Measurements from ENCODE around the gene TMEM240. TPM values are rescaled to one million over a fixed set of nuclear protein-coding genes. Genes with fewer than 3 reads are reported as not detected.
A peak's percentile ranks its signal among the peaks of the same experiment; 100 is the strongest.

Gene TMEM240
- total RNA-seq, 1 experiment from 2014 or later = 8.0 TPM

DNA sequence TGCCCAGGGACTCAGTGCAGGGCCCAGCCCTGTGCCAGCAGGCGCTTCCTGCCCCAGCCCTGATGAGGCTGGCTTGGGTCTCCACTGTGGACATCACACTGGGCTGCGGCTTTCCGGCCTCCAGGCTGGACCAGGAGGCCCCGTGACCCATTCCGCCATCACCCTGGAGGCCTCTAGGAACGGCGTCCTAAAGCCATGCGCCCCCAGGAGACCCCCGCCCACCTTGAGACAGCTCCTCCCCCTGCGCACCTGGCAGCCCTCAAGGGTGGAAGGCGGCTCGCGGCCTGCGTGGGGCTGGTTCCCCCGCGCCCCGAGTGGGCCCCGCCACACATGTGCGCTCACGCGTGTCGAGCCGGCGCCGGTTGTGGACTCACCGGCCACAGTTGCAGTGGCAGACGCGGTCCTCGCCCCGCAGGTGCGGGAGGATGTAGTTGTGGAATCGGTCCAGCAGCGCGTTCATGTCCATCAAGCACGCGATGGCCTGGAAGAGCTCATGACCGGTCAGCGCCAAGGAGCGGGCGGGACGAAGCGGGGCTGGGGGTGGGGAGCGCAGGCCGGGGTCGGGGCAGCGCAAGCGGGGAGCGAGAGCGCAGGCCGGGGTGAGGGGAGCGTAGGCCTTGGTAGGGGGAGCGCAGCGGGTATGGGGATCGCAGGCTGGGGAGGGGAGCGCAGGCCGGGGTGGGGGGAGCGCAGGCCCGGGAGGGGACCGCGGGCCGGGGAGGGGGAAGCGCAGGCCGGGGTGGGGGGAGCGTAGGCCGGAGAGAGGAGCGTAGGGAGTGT lies 924 bp downstream of the TMEM240 start:
- peaks cover 3% of the 10 kb centered on the region; the same call in 1 of the 2 replicates for H3K4me1 Mint-ChIP-seq
- DNase-seq (ENCODE audit: low spot score) (peak; percentile 64), ATAC-seq (peak; percentile 10)
- 0 out of 2 replicates have a peak, but pooled peaks have one; percentile 20 for TF ChIP-seq MYBL2 (CRISPR knock-in tag; IDR thresholded peaks at IDR 0.05)
- TF ChIP-seq CBFB (CRISPR knock-in tag; IDR thresholded peaks at IDR 0.05; ENCODE audit: low read depth) = no peak
- no peak for TF ChIP-seq TCF7 (CRISPR knock-in tag; IDR thresholded peaks at IDR 0.05; ENCODE audit: low read depth)
- no peak for TF ChIP-seq EMX1 (CRISPR knock-in tag; IDR thresholded peaks at IDR 0.05)
- TF ChIP-seq, protein P1, sequence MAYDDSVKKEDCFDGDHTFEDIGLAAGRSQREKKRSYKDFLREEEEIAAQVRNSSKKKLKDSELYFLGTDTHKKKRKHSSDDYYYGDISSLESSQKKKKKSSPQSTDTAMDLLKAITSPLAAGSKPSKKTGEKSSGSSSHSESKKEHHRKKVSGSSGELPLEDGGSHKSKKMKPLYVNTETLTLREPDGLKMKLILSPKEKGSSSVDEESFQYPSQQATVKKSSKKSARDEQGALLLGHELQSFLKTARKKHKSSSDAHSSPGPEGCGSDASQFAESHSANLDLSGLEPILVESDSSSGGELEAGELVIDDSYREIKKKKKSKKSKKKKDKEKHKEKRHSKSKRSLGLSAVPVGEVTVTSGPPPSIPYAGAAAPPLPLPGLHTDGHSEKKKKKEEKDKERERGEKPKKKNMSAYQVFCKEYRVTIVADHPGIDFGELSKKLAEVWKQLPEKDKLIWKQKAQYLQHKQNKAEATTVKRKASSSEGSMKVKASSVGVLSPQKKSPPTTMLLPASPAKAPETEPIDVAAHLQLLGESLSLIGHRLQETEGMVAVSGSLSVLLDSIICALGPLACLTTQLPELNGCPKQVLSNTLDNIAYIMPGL (CRISPR knock-in tag; IDR thresholded peaks at IDR 0.05) = no peak
- no peak for TF ChIP-seq NFATC4 (CRISPR knock-in tag; IDR thresholded peaks at IDR 0.05)
- TF ChIP-seq SP1 (CRISPR knock-in tag; conservative IDR thresholded peaks at IDR 0.05) = no peak
- TF ChIP-seq, protein P2, sequence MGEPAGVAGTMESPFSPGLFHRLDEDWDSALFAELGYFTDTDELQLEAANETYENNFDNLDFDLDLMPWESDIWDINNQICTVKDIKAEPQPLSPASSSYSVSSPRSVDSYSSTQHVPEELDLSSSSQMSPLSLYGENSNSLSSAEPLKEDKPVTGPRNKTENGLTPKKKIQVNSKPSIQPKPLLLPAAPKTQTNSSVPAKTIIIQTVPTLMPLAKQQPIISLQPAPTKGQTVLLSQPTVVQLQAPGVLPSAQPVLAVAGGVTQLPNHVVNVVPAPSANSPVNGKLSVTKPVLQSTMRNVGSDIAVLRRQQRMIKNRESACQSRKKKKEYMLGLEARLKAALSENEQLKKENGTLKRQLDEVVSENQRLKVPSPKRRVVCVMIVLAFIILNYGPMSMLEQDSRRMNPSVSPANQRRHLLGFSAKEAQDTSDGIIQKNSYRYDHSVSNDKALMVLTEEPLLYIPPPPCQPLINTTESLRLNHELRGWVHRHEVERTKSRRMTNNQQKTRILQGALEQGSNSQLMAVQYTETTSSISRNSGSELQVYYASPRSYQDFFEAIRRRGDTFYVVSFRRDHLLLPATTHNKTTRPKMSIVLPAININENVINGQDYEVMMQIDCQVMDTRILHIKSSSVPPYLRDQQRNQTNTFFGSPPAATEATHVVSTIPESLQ (CRISPR knock-in tag; IDR thresholded peaks at IDR 0.05) = no peak
- no peak for TF ChIP-seq SMAD3 (CRISPR knock-in tag; IDR thresholded peaks at IDR 0.05; ENCODE audit: borderline replicate concordance)
- no peak for TF ChIP-seq ELF4 (CRISPR knock-in tag; IDR thresholded peaks at IDR 0.05; ENCODE audit: low read depth)
- TF ChIP-seq, protein P3, sequence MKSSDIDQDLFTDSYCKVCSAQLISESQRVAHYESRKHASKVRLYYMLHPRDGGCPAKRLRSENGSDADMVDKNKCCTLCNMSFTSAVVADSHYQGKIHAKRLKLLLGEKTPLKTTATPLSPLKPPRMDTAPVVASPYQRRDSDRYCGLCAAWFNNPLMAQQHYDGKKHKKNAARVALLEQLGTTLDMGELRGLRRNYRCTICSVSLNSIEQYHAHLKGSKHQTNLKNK (CRISPR knock-in tag; IDR thresholded peaks at IDR 0.05) = no peak
- TF ChIP-seq ZNF138 (CRISPR knock-in tag; conservative IDR thresholded peaks at IDR 0.05) = 0 out of 2 replicates have a peak, but pooled peaks have one; percentile 31
- TF ChIP-seq NR3C1 (CRISPR knock-in tag; conservative IDR thresholded peaks at IDR 0.05; ENCODE audit: low read depth) = 0 out of 2 replicates have a peak, but pooled peaks have one; percentile 25
- TF ChIP-seq, protein P4, sequence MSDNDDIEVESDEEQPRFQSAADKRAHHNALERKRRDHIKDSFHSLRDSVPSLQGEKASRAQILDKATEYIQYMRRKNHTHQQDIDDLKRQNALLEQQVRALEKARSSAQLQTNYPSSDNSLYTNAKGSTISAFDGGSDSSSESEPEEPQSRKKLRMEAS (CRISPR knock-in tag; IDR thresholded peaks at IDR 0.05) = peak; percentile 20; the same call in 1 of the 2 replicates
- TF ChIP-seq, protein P5, sequence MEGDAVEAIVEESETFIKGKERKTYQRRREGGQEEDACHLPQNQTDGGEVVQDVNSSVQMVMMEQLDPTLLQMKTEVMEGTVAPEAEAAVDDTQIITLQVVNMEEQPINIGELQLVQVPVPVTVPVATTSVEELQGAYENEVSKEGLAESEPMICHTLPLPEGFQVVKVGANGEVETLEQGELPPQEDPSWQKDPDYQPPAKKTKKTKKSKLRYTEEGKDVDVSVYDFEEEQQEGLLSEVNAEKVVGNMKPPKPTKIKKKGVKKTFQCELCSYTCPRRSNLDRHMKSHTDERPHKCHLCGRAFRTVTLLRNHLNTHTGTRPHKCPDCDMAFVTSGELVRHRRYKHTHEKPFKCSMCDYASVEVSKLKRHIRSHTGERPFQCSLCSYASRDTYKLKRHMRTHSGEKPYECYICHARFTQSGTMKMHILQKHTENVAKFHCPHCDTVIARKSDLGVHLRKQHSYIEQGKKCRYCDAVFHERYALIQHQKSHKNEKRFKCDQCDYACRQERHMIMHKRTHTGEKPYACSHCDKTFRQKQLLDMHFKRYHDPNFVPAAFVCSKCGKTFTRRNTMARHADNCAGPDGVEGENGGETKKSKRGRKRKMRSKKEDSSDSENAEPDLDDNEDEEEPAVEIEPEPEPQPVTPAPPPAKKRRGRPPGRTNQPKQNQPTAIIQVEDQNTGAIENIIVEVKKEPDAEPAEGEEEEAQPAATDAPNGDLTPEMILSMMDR (IDR thresholded peaks at IDR 0.05) = no peak
- no peaks in the 10 kb centered on the region for H3K27me3 Mint-ChIP-seq (ENCODE audit: low read depth)
- peaks cover 10% of the 10 kb centered on the region; the same call in 1 of the 2 replicates for H3K36me3 Mint-ChIP-seq
- no peaks in the 10 kb centered on the region for H3K9me3 Mint-ChIP-seq
- POLR2A ChIA-PET = interaction anchor here (0.6 kb wide), 2 partner anchors 77 to 230 kb away, joined by 3 to 4 read pairs; no protein-coding TSS in a partner anchor
- no peak overlapping the region for H3K27ac Mint-ChIP-seq
- H3K4me3 Mint-ChIP-seq = peak overlapping the region; percentile 71
- CTCF ChIA-PET = interaction anchor here (0.6 to 1.6 kb wide), 7 partner anchors 12 to 250 kb away, joined by 3 to 11 read pairs (median 3); no protein-coding TSS in a partner anchor

DNA sequence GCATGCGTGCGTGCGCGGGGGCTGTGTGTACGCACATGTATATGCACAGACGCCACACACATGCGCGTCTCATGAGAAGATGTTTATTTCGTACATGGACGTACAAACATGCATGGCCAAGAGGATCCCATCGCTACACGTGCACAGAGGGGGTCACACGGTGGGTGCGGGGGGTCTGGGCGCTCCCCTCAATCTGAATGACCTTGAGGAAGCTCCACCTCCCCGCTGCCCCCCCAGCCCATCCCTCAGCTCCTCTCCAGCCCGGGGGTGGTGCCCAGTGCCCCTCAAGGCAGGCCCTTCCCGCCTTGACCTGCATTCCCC lies 1.5 kb downstream of the TMEM240 start:
- no peaks in the 10 kb centered on the region for H3K9me3 Mint-ChIP-seq
- ChIA-PET POLR2A (no interaction called here), CTCF (interaction anchor here (0.6 to 1.6 kb wide), 4 partner anchors 12 to 249 kb away, joined by 3 to 11 read pairs (median 4); no protein-coding TSS in a partner anchor)
- no peak for DNase-seq (ENCODE audit: low spot score)
- no peaks in the 10 kb centered on the region for H3K27me3 Mint-ChIP-seq (ENCODE audit: low read depth)
- peak overlapping the region; percentile 88 for H3K27ac Mint-ChIP-seq
- ATAC-seq = no peak
- H3K4me1 Mint-ChIP-seq = peaks cover 3% of the 10 kb centered on the region; the same call in 1 of the 2 replicates
- H3K4me3 Mint-ChIP-seq = peak overlapping the region; percentile 71
- H3K36me3 Mint-ChIP-seq = peaks cover 10% of the 10 kb centered on the region; the same call in 1 of the 2 replicates
- TF ChIP-seq RELA (CRISPR knock-in tag; IDR thresholded peaks at IDR 0.05; ENCODE audit: borderline replicate concordance) = no peak
- TF ChIP-seq, protein P6, sequence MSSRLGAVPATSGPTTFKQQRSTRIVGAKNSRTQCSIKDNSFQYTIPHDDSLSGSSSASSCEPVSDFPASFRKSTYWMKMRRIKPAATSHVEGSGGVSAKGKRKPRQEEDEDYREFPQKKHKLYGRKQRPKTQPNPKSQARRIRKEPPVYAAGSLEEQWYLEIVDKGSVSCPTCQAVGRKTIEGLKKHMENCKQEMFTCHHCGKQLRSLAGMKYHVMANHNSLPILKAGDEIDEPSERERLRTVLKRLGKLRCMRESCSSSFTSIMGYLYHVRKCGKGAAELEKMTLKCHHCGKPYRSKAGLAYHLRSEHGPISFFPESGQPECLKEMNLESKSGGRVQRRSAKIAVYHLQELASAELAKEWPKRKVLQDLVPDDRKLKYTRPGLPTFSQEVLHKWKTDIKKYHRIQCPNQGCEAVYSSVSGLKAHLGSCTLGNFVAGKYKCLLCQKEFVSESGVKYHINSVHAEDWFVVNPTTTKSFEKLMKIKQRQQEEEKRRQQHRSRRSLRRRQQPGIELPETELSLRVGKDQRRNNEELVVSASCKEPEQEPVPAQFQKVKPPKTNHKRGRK (CRISPR knock-in tag; IDR thresholded peaks at IDR 0.05; ENCODE audit: borderline replicate concordance) = no peak
- no peak for TF ChIP-seq SMAD3 (CRISPR knock-in tag; IDR thresholded peaks at IDR 0.05; ENCODE audit: borderline replicate concordance)
- no peak for TF ChIP-seq GABPB1 (CRISPR knock-in tag; IDR thresholded peaks at IDR 0.05)
- TF ChIP-seq EMX1 (CRISPR knock-in tag; IDR thresholded peaks at IDR 0.05) = no peak
- TF ChIP-seq, protein P7, sequence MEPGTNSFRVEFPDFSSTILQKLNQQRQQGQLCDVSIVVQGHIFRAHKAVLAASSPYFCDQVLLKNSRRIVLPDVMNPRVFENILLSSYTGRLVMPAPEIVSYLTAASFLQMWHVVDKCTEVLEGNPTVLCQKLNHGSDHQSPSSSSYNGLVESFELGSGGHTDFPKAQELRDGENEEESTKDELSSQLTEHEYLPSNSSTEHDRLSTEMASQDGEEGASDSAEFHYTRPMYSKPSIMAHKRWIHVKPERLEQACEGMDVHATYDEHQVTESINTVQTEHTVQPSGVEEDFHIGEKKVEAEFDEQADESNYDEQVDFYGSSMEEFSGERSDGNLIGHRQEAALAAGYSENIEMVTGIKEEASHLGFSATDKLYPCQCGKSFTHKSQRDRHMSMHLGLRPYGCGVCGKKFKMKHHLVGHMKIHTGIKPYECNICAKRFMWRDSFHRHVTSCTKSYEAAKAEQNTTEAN (CRISPR knock-in tag; IDR thresholded peaks at IDR 0.05) = no peak
- no peak for TF ChIP-seq ZNF671 (CRISPR knock-in tag; IDR thresholded peaks at IDR 0.05)
- no peak for TF ChIP-seq HMGA2 (CRISPR knock-in tag; IDR thresholded peaks at IDR 0.05)
- TF ChIP-seq NFATC4 (CRISPR knock-in tag; IDR thresholded peaks at IDR 0.05) = no peak
- TF ChIP-seq, protein P8, sequence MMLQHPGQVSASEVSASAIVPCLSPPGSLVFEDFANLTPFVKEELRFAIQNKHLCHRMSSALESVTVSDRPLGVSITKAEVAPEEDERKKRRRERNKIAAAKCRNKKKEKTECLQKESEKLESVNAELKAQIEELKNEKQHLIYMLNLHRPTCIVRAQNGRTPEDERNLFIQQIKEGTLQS (CRISPR knock-in tag; conservative IDR thresholded peaks at IDR 0.05) = no peak
- TF ChIP-seq, protein P9, sequence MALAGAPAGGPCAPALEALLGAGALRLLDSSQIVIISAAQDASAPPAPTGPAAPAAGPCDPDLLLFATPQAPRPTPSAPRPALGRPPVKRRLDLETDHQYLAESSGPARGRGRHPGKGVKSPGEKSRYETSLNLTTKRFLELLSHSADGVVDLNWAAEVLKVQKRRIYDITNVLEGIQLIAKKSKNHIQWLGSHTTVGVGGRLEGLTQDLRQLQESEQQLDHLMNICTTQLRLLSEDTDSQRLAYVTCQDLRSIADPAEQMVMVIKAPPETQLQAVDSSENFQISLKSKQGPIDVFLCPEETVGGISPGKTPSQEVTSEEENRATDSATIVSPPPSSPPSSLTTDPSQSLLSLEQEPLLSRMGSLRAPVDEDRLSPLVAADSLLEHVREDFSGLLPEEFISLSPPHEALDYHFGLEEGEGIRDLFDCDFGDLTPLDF (CRISPR knock-in tag; IDR thresholded peaks at IDR 0.05) = no peak
